GM12878 (cell line): ENCODE results near the gene TMSB4X. TPM values are rescaled to one million over a fixed set of nuclear protein-coding genes. Genes with fewer than 3 reads are reported as not detected.

Experiments used
- CEBPB ChIP-seq, 2 experiments: fragments of 150-350 bp in 1 of 2; IDR thresholded peaks; 2 replicates each; pipeline ENCODE4 v1.6.1; 2012 to 2014; ENCODE audit warnings: low read depth in 2 of 2, low read length in 2 of 2, borderline replicate concordance in 1 of 2, inconsistent platforms in 1 of 2
- FOS ChIP-seq: IDR thresholded peaks from 3 replicates; pipeline ENCODE4 v1.6.1; 2011; ENCODE audit warnings: borderline replicate concordance; ENCODE audit not compliant: insufficient read length; ENCODE audit errors: extremely low read depth
- LARP7 ChIP-seq: fragments of 450-650 bp; IDR thresholded peaks from 2 replicates; pipeline ENCODE4 v1.6.1; 2017; ENCODE audit warnings: mild to moderate bottlenecking
- MTA3 ChIP-seq: IDR thresholded peaks from 2 replicates; pipeline ENCODE4 v1.6.1; 2012; ENCODE audit warnings: low read length, inconsistent platforms, borderline replicate concordance
- MYC ChIP-seq: IDR thresholded peaks from 2 replicates; pipeline ENCODE4 v1.6.1; 2011; ENCODE audit warnings: mild to moderate bottlenecking, low read length, moderate library complexity, inconsistent platforms; ENCODE audit not compliant: insufficient read depth, insufficient replicate concordance, insufficient read length, severe bottlenecking
- RB1 ChIP-seq: fragments of 450-650 bp; formaldehyde crosslinking; IDR thresholded peaks from 2 replicates; pipeline ENCODE4 v1.6.1; 2017; ENCODE audit warnings: mild to moderate bottlenecking, borderline replicate concordance
- RUNX3 ChIP-seq: IDR thresholded peaks from 2 replicates; pipeline ENCODE4 v1.6.1; 2012; ENCODE audit warnings: low read length, inconsistent platforms
- SRF ChIP-seq, 2 experiments: IDR thresholded peaks; 2 replicates each; pipeline ENCODE4 v1.6.1; 2011; ENCODE audit warnings: low read depth in 2 of 2, low read length in 2 of 2, mild to moderate bottlenecking in 1 of 2, moderate library complexity in 1 of 2
- TAF1 ChIP-seq: IDR thresholded peaks from 2 replicates; pipeline ENCODE4 v1.6.1; 2011; ENCODE audit warnings: mild to moderate bottlenecking, low read depth, low read length, borderline replicate concordance
- ZNF24 ChIP-seq: fragments of 450-650 bp; IDR thresholded peaks from 2 replicates; pipeline ENCODE4 v1.6.1; 2017; ENCODE audit warnings: antibody characterized with exemption, mild to moderate bottlenecking
- polyA plus RNA-seq, 11 experiments: library from polyadenylated mRNA; depleted of rRNA in 4 of 11; unstranded in 6 of 11; stranded (reverse) in 5 of 11; fragments of >200 nt; fragmentation: Nextera tagmentation in 4 of 11; fragmentation: Illumina TruSeq in 1 of 11; extraction: Ambion mirVana in 4 of 11; extraction: Trizol in 1 of 11; gene quantifications; 1 replicate in 1 of 11; 2 replicates in 10 of 11; pipeline versions ENCODE4 v1.2.1 to v1.2.3, GENCODE V29; 2011 to 2016; ENCODE audit warnings: inconsistent platforms in 2 of 11, missing spikeins in 2 of 11, low read depth in 1 of 11
- total RNA-seq, 4 experiments: library from RNA; depleted of rRNA in 3 of 4; stranded (reverse); fragments of >200 nt in 3 of 4; fragmentation: Illumina TruSeq in 1 of 4; extraction: Trizol in 1 of 4; gene quantifications; 2 replicates each; pipeline versions ENCODE4 v1.2.1 to v1.2.3, GENCODE V29; 2013 to 2021
- TF ChIP-seq, protein P1 (sequence below): IDR thresholded peaks from 2 replicates; pipeline ENCODE4 v1.6.1; 2012; ENCODE audit warnings: improper control_type of control experiment, low read depth, low read length; ENCODE audit not compliant: insufficient replicate concordance
- TF ChIP-seq, protein P2 (sequence below): fragments of 450-650 bp; IDR thresholded peaks from 2 replicates; pipeline ENCODE4 v1.6.1; 2017; ENCODE audit warnings: mild to moderate bottlenecking, moderate library complexity
- TF ChIP-seq, protein P3 (sequence below): fragments of 450-650 bp; IDR thresholded peaks from 2 replicates; pipeline ENCODE4 v1.6.1; 2017; ENCODE audit warnings: mild to moderate bottlenecking
- TF ChIP-seq, protein P4 (sequence below): fragments of 450-650 bp; IDR thresholded peaks from 2 replicates; pipeline ENCODE4 v1.6.1; 2017; ENCODE audit warnings: mild to moderate bottlenecking, moderate library complexity

TMSB4X gene
- total and polyA plus RNA-seq, 10 of the 15 experiments (the other 5 are each of a cell fraction or from before 2014, with no cell fraction given) = 13,924 to 37,234 (median 23,705) TPM

DNA sequence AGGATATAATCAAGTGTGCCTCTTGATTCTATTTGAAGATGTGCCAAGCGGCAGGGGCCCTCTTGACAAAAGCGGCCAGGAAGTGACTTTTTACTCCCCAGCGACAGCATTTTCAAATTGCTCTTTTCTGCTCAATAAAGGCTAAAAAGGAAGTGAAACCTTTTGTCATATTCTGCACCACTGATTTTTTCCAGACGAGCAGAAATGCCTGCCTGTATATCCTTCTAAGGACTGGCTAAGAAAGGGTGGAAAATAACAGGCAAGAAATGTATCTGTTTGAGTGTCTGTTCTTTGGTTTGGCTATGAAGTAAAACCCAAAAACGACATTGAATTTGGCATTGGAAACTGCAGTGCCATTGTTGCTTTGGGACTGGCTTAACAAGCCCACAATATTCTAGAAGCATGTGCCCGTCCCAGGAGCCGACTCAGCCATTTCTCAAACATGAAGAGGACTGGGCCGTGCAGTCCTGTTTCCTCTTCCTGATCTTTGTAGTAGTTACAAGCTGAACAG lies 25.4 kb downstream of the TMSB4X start (continued):
- TF ChIP-seq, protein P1, sequence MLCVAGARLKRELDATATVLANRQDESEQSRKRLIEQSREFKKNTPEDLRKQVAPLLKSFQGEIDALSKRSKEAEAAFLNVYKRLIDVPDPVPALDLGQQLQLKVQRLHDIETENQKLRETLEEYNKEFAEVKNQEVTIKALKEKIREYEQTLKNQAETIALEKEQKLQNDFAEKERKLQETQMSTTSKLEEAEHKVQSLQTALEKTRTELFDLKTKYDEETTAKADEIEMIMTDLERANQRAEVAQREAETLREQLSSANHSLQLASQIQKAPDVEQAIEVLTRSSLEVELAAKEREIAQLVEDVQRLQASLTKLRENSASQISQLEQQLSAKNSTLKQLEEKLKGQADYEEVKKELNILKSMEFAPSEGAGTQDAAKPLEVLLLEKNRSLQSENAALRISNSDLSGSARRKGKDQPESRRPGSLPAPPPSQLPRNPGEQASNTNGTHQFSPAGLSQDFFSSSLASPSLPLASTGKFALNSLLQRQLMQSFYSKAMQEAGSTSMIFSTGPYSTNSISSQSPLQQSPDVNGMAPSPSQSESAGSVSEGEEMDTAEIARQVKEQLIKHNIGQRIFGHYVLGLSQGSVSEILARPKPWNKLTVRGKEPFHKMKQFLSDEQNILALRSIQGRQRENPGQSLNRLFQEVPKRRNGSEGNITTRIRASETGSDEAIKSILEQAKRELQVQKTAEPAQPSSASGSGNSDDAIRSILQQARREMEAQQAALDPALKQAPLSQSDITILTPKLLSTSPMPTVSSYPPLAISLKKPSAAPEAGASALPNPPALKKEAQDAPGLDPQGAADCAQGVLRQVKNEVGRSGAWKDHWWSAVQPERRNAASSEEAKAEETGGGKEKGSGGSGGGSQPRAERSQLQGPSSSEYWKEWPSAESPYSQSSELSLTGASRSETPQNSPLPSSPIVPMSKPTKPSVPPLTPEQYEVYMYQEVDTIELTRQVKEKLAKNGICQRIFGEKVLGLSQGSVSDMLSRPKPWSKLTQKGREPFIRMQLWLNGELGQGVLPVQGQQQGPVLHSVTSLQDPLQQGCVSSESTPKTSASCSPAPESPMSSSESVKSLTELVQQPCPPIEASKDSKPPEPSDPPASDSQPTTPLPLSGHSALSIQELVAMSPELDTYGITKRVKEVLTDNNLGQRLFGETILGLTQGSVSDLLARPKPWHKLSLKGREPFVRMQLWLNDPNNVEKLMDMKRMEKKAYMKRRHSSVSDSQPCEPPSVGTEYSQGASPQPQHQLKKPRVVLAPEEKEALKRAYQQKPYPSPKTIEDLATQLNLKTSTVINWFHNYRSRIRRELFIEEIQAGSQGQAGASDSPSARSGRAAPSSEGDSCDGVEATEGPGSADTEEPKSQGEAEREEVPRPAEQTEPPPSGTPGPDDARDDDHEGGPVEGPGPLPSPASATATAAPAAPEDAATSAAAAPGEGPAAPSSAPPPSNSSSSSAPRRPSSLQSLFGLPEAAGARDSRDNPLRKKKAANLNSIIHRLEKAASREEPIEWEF = peak; percentile 62
- TF ChIP-seq SRF (IDR thresholded peaks at IDR 0.05; ENCODE audit: low read depth in 2 of 2, low read length in 2 of 2) = peak in 1 of 2 experiments; percentile 71; a peak in 1 of 4 replicates
- peak; percentile 3; the same call in 1 of the 2 replicates for TF ChIP-seq RUNX3
- no peak for TF ChIP-seq ZNF24
- no peak for TF ChIP-seq MYC
- peak; percentile 67; the same call in 1 of the 2 replicates for TF ChIP-seq RB1
- TF ChIP-seq LARP7 = no peak
- TF ChIP-seq MTA3 = peak; percentile 44; the same call in 1 of the 2 replicates
- no peak for TF ChIP-seq CEBPB (IDR thresholded peaks at IDR 0.05; ENCODE audit: borderline replicate concordance in 1 of 2, low read depth in 2 of 2, low read length in 2 of 2)
- TF ChIP-seq FOS = no peak
- TF ChIP-seq, protein P2, sequence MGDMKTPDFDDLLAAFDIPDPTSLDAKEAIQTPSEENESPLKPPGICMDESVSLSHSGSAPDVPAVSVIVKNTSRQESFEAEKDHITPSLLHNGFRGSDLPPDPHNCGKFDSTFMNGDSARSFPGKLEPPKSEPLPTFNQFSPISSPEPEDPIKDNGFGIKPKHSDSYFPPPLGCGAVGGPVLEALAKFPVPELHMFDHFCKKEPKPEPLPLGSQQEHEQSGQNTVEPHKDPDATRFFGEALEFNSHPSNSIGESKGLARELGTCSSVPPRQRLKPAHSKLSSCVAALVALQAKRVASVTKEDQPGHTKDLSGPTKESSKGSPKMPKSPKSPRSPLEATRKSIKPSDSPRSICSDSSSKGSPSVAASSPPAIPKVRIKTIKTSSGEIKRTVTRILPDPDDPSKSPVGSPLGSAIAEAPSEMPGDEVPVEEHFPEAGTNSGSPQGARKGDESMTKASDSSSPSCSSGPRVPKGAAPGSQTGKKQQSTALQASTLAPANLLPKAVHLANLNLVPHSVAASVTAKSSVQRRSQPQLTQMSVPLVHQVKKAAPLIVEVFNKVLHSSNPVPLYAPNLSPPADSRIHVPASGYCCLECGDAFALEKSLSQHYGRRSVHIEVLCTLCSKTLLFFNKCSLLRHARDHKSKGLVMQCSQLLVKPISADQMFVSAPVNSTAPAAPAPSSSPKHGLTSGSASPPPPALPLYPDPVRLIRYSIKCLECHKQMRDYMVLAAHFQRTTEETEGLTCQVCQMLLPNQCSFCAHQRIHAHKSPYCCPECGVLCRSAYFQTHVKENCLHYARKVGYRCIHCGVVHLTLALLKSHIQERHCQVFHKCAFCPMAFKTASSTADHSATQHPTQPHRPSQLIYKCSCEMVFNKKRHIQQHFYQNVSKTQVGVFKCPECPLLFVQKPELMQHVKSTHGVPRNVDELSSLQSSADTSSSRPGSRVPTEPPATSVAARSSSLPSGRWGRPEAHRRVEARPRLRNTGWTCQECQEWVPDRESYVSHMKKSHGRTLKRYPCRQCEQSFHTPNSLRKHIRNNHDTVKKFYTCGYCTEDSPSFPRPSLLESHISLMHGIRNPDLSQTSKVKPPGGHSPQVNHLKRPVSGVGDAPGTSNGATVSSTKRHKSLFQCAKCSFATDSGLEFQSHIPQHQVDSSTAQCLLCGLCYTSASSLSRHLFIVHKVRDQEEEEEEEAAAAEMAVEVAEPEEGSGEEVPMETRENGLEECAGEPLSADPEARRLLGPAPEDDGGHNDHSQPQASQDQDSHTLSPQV = no peak
- TF ChIP-seq, protein P3, sequence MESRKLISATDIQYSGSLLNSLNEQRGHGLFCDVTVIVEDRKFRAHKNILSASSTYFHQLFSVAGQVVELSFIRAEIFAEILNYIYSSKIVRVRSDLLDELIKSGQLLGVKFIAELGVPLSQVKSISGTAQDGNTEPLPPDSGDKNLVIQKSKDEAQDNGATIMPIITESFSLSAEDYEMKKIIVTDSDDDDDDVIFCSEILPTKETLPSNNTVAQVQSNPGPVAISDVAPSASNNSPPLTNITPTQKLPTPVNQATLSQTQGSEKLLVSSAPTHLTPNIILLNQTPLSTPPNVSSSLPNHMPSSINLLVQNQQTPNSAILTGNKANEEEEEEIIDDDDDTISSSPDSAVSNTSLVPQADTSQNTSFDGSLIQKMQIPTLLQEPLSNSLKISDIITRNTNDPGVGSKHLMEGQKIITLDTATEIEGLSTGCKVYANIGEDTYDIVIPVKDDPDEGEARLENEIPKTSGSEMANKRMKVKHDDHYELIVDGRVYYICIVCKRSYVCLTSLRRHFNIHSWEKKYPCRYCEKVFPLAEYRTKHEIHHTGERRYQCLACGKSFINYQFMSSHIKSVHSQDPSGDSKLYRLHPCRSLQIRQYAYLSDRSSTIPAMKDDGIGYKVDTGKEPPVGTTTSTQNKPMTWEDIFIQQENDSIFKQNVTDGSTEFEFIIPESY = no peak
- TF ChIP-seq TAF1 = no peak
- TF ChIP-seq, protein P4, sequence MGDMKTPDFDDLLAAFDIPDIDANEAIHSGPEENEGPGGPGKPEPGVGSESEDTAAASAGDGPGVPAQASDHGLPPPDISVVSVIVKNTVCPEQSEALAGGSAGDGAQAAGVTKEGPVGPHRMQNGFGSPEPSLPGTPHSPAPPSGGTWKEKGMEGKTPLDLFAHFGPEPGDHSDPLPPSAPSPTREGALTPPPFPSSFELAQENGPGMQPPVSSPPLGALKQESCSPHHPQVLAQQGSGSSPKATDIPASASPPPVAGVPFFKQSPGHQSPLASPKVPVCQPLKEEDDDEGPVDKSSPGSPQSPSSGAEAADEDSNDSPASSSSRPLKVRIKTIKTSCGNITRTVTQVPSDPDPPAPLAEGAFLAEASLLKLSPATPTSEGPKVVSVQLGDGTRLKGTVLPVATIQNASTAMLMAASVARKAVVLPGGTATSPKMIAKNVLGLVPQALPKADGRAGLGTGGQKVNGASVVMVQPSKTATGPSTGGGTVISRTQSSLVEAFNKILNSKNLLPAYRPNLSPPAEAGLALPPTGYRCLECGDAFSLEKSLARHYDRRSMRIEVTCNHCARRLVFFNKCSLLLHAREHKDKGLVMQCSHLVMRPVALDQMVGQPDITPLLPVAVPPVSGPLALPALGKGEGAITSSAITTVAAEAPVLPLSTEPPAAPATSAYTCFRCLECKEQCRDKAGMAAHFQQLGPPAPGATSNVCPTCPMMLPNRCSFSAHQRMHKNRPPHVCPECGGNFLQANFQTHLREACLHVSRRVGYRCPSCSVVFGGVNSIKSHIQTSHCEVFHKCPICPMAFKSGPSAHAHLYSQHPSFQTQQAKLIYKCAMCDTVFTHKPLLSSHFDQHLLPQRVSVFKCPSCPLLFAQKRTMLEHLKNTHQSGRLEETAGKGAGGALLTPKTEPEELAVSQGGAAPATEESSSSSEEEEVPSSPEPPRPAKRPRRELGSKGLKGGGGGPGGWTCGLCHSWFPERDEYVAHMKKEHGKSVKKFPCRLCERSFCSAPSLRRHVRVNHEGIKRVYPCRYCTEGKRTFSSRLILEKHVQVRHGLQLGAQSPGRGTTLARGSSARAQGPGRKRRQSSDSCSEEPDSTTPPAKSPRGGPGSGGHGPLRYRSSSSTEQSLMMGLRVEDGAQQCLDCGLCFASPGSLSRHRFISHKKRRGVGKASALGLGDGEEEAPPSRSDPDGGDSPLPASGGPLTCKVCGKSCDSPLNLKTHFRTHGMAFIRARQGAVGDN = no peak
